GM18520 (cell line): Measurements from ENCODE around the gene NFIA.

Experiments used
- ATAC-seq: cut with Tn5 transposase; IDR thresholded peaks from one replicate; pipeline ENCODE4 v1.9.1; 2021; ENCODE audit not compliant: unreplicated experiment

NFIA gene

DNA sequence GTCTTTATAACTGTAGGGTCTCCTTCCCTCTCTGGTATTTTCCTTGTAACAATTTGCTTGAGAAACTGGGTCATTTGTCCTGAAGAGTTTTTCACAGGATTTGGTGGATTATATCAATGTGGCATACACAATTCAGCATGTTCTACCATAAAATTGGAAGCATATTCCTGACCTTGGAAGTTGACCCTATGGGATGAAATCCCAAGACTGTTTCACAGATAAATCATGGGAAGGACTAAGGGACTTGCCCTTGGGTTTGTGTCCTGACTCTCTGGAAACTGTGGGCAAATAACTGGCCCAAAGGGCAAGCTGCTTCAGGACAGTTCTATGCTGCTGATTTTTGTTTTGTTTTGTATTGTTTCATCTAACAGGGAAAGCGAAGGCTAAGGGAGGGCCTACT is 387.0 kb downstream of the NFIA start:
- no peak for ATAC-seq

DNA sequence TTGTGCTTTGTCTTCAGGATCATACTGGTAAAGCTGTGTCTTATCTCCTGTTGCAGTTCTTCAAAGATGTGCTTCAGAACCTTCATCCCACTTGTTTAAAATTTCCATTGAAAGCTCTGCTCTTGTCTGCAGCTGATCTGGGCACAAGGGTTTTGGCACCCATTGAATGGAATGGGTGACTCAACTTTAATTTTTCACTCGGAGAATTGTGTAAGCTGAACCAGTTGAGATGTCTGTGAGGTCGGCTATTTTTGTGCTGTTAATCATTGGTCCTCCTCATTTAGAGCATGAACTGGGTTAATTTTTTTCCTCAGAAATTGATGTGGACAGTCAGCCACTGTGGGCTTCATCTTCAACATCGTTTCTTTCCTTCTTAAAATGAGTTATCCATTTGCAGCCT is 390.5 kb downstream of the NFIA start:
- ATAC-seq, result no peak

DNA sequence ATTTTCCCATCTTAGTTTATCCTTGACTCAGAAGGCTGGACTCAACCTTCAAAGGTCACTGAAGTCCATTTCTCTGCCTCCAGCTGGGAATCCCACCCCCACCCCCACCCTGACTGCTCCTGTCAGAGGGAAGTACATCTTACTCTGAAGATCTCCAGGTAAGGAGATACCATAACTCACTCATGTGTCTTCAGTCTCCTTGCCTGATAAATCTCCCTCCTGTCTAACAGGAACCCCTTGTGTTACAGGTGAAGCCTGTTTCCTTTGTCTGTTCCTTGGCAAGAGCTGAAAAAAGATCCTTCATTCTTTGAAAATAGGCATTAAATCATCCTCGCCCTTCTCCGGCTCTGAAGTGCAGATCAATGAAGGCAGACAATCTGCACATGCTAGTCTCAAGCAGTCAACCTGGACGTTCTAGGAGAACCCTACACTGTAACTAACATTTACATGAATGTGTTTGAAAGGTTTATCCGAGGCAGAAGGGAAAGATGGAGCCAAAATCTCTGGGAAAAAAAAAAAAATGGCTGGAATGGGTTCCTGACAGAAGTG is 392.0 kb downstream of the NFIA start:
- no peak for ATAC-seq

DNA sequence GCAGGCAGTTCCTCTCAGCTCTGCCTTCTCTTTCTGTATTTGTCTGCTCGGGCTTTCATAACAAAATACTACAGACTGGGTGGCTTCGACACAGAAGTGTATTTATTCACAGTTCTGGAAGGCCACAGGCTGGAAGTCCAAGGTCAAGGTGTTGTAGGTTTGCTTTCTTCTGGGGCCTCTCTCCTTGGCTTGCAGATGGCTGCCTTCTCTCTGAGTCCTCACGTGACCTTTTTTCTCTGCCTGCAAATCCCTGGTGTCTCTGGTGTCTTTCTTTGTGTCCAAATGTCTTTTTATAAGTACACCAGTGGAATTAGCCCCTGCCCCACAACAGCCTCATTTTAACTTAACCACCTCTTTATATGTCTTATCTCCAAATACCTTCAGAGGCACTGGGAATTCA is 392.6 kb downstream of the NFIA start:
- no peak for ATAC-seq

DNA sequence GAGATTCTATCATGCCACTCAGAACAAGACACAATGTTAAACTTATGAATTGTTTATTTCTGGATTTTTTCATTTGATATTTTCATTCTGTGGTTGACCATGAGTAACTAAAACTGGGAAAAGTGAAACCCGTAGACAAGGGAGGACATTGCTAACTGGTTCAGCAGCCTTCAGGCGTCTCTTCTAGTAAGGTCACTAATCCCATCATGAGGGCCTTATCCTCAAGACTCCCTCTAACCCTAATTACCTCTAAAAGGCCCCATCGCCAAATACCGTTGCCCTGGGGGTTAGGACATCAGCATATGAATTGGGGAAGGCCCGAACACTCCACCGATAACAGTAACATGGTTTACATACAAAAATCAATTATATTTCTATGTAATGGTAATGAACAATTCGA is 394.9 kb downstream of the NFIA start:
- no peak for ATAC-seq

DNA sequence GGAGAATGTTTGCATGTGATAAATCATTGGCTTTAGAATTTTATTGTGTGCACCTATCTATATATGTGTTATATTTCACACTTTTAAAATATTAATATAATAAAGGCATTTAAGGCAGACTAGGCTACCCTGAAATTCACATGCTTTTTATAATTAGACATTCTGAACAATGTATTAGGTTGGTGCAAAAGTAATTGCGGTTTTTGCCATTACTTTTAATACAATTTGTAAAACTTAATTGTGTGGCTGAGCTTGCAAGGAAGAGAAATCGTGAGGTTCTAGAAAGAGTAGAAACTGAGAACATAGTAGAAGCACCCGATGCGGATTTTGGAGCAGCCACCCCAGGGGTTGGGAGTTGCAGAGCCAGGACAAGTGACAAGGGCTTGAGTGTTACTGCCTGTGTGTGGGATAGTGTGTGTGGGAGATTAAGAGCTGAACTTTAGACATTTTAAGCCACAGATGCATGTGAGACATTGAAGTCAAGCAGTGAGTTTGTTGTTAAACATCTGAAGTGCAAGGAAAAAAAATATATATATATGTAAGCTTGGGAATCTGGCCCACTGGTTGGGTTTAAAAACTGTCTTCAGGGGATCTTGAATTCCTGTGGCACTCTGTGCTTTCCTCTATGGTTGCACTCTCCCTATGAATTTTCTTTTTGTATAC is 398.0 kb downstream of the NFIA start:
- ATAC-seq, result no peak

DNA sequence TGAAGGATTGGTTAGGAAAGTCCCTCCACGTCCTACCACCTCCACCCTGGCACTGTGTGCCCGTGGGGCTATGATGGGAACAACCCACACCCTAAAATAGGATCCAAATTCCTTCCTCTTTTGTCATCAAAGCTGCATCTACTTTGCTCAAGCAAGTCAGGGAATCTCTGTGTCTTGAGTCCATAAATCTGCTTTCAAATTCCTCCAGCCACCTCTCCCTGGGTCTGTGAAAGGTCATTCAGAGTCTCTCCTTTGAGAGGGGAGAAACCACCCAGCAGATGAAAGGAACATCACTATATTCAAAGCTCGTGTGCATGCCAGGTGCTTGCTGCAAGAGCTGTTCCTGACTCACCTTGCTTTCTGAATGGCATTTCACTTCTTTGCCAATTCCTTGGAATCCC is 399.0 kb downstream of the NFIA start:
- ATAC-seq, result no peak

DNA sequence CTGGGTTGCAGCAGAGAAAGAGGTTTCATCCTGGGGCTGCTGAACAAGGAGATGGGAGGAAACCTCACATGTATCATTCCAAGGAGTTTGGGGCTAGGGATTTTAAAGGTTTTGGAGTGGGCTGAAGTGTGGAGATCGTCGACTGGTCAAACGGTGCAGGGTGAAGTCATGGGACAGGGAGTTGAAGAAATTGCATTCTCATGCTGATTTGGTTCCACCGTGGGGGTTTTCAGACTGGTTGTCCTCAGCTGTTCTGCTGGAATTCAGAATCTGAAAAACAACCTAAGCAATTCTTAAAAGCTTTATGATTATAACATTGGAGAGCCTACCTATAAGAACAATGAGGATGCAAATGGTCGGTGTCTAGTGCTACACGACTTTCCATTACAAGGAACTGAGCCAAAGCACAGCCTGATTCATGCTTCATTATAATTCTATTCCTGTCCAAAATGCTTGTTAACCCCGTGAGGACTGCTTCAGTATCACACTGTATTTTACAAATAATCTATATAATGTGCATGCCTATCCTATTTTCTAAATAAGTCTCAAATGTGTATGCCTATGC is 399.9 kb downstream of the NFIA start:
- ATAC-seq, result no peak

DNA sequence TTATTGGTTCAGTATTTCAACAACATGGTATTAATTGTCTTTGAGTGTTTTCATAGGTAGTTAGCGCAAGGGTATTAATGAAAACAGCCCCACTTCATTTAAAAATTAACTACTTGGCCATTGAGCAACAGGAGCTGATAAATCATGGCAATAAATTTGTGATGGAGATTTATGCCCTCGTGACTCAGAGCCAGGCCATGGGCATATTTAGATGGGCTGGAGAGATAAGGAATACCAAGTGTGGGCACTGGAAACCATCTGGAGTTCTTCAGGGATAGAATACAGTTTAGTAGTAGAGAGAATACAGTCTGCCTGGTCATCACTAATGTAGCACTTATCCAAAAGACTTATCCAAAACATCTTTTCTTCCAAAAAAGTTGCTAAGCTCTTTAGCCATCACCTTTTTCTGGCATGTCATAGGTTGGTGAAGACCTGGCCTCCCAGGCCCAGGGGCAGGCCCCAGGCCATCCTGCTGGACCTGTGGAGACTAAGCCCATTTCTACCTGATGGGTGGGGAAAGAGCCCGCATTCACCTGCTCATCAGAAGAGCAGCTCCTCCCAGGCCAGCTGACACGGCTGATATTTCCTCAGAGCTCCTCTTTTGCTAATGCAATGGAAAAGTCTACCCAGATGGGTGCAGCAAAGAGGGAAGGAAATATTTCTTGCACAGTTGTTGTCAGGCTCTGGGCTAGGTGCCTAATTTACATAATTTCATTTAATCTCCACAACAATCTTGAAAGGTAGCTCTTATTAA is 404.6 kb downstream of the NFIA start:
- no peak for ATAC-seq

DNA sequence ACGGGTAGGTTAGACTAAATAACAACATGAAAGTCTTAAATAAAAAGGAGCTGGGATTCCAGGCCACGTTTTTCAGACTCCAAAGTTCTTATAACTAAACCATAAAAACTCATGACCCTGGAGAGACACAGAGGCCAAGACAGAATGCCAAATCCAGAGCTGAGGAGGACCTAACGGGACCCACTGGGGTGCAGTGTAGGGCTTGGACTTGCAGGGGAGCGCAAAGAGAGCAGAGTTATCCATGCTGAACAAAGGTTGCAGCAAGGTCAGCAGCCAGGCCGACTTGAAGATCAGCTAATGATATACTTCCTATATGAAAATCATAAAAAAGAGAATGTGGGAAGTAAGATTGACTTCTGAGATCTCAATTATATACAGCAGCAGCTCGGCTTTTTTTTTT is 405.4 kb downstream of the NFIA start:
- ATAC-seq, result no peak

DNA sequence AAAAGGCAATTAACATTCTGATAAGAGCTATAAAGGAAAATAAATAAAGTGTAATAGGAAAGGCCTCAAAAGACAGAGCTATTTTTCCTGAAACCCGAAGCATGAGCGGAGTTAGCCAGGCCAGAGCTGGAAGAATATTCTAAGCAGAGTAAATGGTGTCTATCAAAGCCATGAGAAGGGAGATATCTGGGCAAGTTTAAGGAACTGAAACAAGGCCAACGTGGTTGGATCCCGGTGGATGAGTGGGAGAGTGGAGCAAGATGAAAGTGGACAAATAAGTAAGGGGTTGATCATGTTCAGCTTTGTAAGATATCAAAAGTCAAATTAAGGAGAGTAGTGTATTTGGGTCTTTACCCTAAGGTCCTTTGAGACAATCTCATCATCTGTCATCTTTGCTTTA is 408.6 kb downstream of the NFIA start:
- no peak for ATAC-seq

DNA sequence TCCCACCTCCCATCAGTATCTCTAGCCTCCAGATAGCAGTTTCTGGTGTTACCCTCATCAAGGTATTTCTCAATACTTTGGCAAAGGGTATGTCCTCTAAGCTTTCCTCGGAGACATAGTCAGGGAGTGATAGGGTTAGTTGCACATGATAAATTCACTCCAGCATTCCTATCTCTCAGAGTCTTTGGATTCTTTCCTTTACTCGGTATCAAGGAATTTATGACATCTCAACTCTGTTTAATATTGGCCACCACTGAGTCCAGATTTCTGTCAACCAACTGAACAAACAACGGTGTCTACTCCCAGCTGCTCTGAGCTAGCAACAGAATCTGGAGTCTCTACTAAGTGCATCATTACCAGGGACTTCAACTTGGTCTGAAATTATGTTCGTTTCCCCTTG is 409.1 kb downstream of the NFIA start:
- no peak for ATAC-seq

DNA sequence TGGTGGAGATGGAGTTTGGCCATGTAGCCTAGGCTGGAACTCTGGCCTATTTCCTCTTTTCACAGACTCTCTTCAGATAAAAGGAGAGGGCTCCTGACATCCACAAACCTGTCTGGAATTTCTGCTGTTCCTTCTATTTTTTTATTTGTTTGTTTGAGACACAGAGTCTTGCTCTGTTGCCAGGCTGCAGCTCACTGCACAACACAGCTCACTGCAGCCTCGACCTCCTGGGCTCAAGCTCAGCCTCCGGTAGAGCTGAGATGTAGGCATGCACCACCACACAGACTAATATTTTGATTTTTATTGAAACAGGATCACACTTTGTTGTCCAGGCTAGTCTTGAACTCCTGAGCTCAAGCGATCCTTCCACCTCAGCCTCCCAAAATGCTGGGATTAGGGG is 411.6 kb downstream of the NFIA start:
- ATAC-seq, result no peak

DNA sequence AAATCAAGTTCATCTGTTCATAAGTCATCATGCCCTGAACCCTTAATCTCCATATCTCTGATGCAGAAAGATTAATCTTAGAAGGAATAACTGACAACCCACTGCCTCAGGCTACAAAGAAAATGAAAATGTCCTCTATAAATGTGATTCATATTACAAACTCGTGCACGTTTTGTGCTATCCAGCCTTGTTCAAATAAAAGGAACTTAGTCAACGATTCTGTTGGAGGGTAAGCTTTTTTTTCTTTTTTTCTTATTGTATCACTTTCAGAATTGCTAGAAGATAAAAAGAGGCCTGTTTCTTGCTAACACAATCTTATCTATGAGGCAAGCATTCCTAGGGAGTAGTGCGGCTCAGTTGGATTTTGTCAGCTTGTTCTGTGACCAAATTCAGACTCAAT is 414.1 kb downstream of the NFIA start:
- no peak for ATAC-seq

DNA sequence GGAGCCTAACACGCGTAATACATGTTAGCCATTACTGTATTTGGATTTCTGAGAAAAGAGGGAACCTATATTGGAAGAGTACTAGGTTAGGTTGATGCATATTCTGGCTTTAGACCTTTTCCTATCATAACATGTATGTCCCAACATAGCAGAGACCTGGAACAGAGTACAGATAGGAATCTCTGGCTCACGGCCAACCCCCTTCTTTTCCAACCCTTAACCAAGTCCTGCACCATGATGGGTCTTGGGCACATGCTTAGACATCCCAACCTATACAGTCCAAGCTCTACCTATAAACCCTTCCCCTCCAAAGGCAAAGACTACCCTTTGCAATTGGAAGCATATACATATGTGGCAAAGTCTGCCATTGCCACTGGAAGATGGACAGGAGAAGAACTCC is 414.7 kb downstream of the NFIA start:
- ATAC-seq, result no peak

DNA sequence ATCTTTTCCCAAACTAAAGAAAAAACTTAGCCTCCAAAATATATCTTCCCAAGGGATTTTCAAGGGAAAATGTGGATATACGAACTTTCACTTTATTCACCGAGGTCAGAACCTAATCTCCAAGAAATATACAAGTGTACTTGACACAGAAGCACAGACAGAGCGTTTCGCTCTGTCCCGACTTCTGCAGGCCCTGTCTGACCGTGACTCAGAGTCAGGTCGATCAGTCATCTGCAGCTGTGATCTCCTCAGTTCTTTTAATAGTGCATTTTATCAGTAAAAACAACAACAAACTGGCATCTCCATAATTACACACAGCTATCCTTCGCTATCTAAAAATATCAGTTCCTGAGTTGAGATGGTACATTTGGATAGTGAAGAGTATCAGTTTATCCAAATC is 416.0 kb downstream of the NFIA start:
- no peak for ATAC-seq

DNA sequence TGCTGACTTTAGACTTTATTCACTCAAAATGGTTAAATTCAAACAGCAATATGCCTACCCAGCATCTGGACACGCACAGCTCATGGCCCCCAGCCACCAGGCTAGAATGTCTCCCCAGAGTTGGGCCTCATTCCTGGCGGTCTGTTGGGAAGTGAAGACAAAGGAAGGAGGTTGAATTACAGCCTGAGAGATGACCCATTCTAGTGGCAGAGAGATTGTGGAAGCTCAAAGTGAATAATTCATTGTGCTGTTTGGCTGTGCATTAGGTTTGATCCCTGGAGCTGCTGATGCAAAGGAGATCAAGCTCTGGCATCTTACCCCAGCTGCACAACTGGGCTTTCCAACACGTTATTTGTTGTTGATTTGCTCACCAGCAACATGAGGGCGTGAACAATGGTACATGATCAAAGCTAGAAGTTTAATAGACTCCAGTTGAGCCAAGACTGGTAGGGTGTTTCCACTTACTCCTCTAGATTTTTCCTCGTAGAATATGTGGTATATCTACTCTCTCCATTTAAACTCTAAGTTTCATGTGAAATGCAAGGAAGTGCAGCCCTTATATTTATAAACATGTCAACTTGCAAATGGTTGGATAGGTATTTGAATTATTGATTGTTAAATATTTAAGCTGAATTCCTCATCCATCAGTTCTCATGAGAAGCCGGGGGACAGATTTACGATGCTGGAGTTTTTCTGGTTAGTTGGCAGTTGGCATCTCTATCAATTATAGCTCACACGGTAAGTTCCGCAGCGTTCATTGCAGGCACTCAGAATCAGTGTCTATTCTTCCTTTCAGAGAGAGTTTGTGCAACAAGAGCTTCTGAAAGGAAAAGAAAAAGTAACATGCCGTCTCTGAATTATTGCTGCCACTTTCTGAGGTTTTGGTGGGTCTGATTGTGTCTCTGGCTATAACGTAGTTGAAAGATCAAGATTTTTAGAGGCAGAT is 419.9 kb downstream of the NFIA start:
- no peak for ATAC-seq

DNA sequence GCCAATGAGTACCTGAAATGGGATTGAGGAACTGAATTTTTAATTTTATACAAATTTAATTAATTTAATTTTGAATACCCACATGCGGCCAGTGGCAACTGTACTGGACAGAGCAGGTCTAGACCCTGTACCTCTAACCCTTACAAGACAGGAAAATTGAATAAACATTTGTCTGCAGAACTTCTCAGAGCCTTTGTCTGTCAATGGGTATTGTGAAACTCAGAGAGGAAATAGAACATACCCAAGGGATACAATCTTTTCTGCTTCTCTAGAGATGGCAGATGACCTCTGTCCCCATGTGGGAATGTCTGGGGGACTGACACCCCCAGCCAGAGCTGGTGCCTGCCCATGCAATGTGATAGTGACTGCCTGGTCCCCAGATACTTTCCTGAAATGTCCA is 421.9 kb downstream of the NFIA start:
- no peak for ATAC-seq

DNA sequence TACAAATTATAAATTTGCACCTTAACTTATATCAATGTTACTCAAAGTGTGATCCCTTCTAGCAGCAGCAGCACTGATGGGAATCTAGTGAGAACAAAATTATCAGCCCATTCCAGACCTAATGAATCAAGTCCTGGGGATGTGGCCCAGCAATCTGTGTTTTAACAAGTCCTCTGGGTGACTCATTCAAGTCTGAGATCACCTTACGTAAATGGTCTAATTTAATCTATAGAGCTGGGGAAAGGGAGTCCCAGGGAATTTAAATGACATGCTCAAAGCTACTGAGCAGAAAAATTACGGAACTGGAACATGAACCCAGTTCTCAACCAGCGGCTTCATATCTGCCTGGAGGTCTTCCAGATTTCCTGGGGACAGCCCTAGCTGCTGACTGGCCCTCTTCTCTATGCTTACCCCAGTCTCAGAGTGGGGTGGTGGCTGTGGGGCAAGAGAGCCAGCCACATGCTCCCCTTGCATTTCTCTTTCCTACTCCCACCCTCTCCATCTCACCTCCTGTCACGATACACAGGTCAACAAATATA is 422.6 kb downstream of the NFIA start:
- ATAC-seq, result no peak

DNA sequence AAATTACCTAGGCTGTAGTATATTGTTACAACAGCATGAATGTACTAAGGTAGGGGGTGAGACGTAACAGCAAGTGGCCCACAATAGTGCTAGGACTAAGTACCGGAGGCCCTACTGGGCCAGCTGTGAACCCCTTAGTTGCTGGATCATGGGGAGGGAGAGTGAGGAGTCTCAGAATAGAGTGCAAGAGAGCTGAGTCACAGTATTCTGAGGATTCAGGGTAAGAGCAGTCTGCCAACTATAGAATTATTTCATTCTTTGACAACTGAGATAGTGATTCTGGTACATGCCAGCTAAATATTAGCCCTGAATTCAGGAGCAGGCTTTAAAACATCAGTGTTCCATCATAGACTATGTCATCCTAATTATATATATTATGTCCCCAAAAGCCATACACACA is 423.9 kb downstream of the NFIA start:
- no peak for ATAC-seq

DNA sequence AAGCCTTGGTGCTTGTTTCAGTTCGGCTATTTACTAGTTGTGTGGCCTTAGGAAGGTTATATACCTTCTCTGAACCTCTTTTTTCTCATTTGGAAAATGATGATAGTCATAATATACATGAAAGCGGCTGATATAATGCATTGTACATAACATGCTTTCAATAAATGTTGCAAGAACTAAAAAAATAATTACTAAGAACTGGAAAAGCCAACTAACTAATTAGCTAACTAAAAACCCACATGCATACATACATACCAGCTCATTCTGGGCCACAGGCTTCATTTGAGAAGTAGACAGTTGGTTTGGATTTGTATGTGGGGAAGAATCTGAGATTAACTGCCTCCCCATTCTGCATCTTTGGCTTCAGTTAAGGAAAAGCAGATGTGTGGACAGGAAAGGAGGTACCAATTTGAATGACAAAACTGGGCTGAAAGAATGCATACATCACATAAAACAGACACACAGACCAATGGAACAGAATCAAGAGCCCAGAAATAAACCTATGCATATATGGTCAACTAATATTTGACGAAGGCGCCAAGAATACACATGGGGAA is 424.7 kb downstream of the NFIA start:
- ATAC-seq, result no peak
